ENCODE data around the gene EIF5B.
"Not testable (repeated sequence)": the region's sequence is repeated elsewhere in the genome, so short reads cannot be mapped to it uniquely, and the experiment has no call there.

Gene EIF5B

GRCh38 chr2:99356853-99357252 is 19.7 kb downstream of the EIF5B start:
- TF ChIP-seq REST (IDR thresholded peaks at IDR 0.05; ENCODE audit: insufficient replicate concordance, low read depth) (no peak), SPI1 (IDR thresholded peaks at IDR 0.05; ENCODE audit: borderline replicate concordance, low read depth) (no peak), POLR2AphosphoS5 (IDR thresholded peaks at IDR 0.05; ENCODE audit: low read depth) (no peak), CTCF (IDR thresholded peaks at IDR 0.05; ENCODE audit: insufficient read depth, low read length) (no peak), GABPA (IDR thresholded peaks at IDR 0.05; ENCODE audit: low read depth) (no peak)
- no peaks in the 10 kb centered on the region for H3K27me3 ChIP-seq (ENCODE audit: insufficient read depth, poor library complexity, severe bottlenecking)
- H3K27ac ChIP-seq (replicated peaks) = no peak overlapping the region
- DNase-seq (ENCODE audit: low read depth in 1 of 2, low spot score in 1 of 2) = no peak
- H3K4me3 ChIP-seq (replicated peaks; ENCODE audit: insufficient read depth, low read length) = no peak overlapping the region

- no peak for DNase-seq (ENCODE audit: low read depth in 1 of 2, low spot score in 1 of 2)
- H3K27me3 ChIP-seq (ENCODE audit: insufficient read depth, poor library complexity, severe bottlenecking) = no peaks in the 10 kb centered on the region
- no peak overlapping the region for H3K27ac ChIP-seq (replicated peaks)
- no peak overlapping the region for H3K4me3 ChIP-seq (replicated peaks; ENCODE audit: insufficient read depth, low read length)
- TF ChIP-seq POLR2AphosphoS5 (IDR thresholded peaks at IDR 0.05; ENCODE audit: low read depth) = no peak
- no peak for TF ChIP-seq CTCF (IDR thresholded peaks at IDR 0.05; ENCODE audit: insufficient read depth, low read length)
- TF ChIP-seq SPI1 (IDR thresholded peaks at IDR 0.05; ENCODE audit: borderline replicate concordance, low read depth) = no peak
- no peak for TF ChIP-seq GABPA (IDR thresholded peaks at IDR 0.05; ENCODE audit: low read depth)
- no peak for TF ChIP-seq REST (IDR thresholded peaks at IDR 0.05; ENCODE audit: insufficient replicate concordance, low read depth)
These were observed 28.5 kb downstream of the EIF5B start for GRCh38 chr2:99365661-99366060.

- not testable (repeated sequence) for H3K4me3 ChIP-seq (replicated peaks; ENCODE audit: insufficient read depth, low read length); H3K27ac ChIP-seq (replicated peaks); DNase-seq (ENCODE audit: low read depth in 1 of 2, low spot score in 1 of 2); H3K27me3 ChIP-seq (ENCODE audit: insufficient read depth, poor library complexity, severe bottlenecking)
These were observed 31.7 kb downstream of the EIF5B start for GRCh38 chr2:99368854-99369253.

GRCh38 chr2:99373144-99373543 is 36.0 kb downstream of the EIF5B start:
- no peaks in the 10 kb centered on the region for H3K27me3 ChIP-seq (ENCODE audit: insufficient read depth, poor library complexity, severe bottlenecking)
- no peak for TF ChIP-seq POLR2AphosphoS5 (IDR thresholded peaks at IDR 0.05; ENCODE audit: low read depth)
- TF ChIP-seq SPI1 (IDR thresholded peaks at IDR 0.05; ENCODE audit: borderline replicate concordance, low read depth) = no peak
- no peak for TF ChIP-seq CTCF (IDR thresholded peaks at IDR 0.05; ENCODE audit: insufficient read depth, low read length)
- TF ChIP-seq GABPA (IDR thresholded peaks at IDR 0.05; ENCODE audit: low read depth) = no peak
- TF ChIP-seq REST (IDR thresholded peaks at IDR 0.05; ENCODE audit: insufficient replicate concordance, low read depth) = no peak
- no peak for DNase-seq (ENCODE audit: low read depth in 1 of 2, low spot score in 1 of 2)
- no peak overlapping the region for H3K4me3 ChIP-seq (replicated peaks; ENCODE audit: insufficient read depth, low read length)
- no peak overlapping the region for H3K27ac ChIP-seq (replicated peaks)
